BLaER1 (cell line): Measurements from ENCODE around the gene PARN.
"Not testable (repeated sequence)": the region's sequence is repeated elsewhere in the genome, so short reads cannot be mapped to it uniquely, and the experiment has no call there.

ENCODE experiments used
- H3K27ac ChIP-seq: shearing (Covaris generic); formaldehyde crosslinking; 2 replicates; pipeline ENCODE4 v1.8.1; 2022
- H3K27me3 ChIP-seq: shearing (Covaris generic); formaldehyde crosslinking; 2 replicates; pipeline ENCODE4 v1.8.1; 2022
- H3K36me3 ChIP-seq: shearing (Covaris generic); formaldehyde crosslinking; 2 replicates; pipeline ENCODE4 v1.8.1; 2022
- H3K4me1 ChIP-seq: shearing (Covaris generic); formaldehyde crosslinking; 2 replicates; pipeline ENCODE4 v1.8.1; 2022
- H3K4me2 ChIP-seq: shearing (Covaris generic); formaldehyde crosslinking; 2 replicates; pipeline ENCODE4 v1.8.1; 2022
- H3K4me3 ChIP-seq: shearing (Covaris generic); formaldehyde crosslinking; 2 replicates; pipeline ENCODE4 v1.8.1; 2022
- H3K9ac ChIP-seq: shearing (Covaris generic); formaldehyde crosslinking; 2 replicates; pipeline ENCODE4 v1.8.1; 2022
- H3K9me3 ChIP-seq: shearing (Covaris generic); formaldehyde crosslinking; 2 replicates; pipeline ENCODE4 v1.8.1; 2022
- H4K20me1 ChIP-seq: shearing (Covaris generic); formaldehyde crosslinking; 2 replicates; pipeline ENCODE4 v1.8.1; 2022
- Cebpa-rat ChIP-seq: shearing (Covaris generic); IDR thresholded peaks from 2 replicates; pipeline ENCODE4 v1.8.1; 2022

The PARN gene

GRCh38 chr16:14609716-14610115 lies 20.3 kb downstream of the PARN start:
- peaks cover 36% of the 10 kb centered on the region for H3K4me1 ChIP-seq
- no peaks in the 10 kb centered on the region for H4K20me1 ChIP-seq
- H3K27ac ChIP-seq, result no peak overlapping the region
- no peak overlapping the region for H3K9ac ChIP-seq
- H3K36me3 ChIP-seq, result peaks cover 89% of the 10 kb centered on the region
- H3K4me3 ChIP-seq, result no peak overlapping the region
- TF ChIP-seq Cebpa-rat, result no peak
- no peak overlapping the region for H3K4me2 ChIP-seq
- no peaks in the 10 kb centered on the region for H3K27me3 ChIP-seq
- no peaks in the 10 kb centered on the region for H3K9me3 ChIP-seq

- TF ChIP-seq Cebpa-rat, result no peak
- H4K20me1 ChIP-seq, result no peaks in the 10 kb centered on the region
- peaks cover 89% of the 10 kb centered on the region for H3K36me3 ChIP-seq
- no peaks in the 10 kb centered on the region for H3K9me3 ChIP-seq
- H3K27me3 ChIP-seq, result no peaks in the 10 kb centered on the region
- no peak overlapping the region for H3K27ac ChIP-seq
- H3K4me3 ChIP-seq, result no peak overlapping the region
- peak overlapping the region; percentile 36 for H3K4me2 ChIP-seq
- H3K4me1 ChIP-seq, result peaks cover 36% of the 10 kb centered on the region
- H3K9ac ChIP-seq, result no peak overlapping the region
Measured at GRCh38 chr16:14608604-14609003, 21.5 kb downstream of the PARN start.

- no peak for TF ChIP-seq Cebpa-rat
- Histone ChIP-seq H3K27ac (no peak overlapping the region), H3K4me2 (peak overlapping the region; percentile 36), H3K36me3 (peaks cover 89% of the 10 kb centered on the region), H3K9ac (no peak overlapping the region), H4K20me1 (no peaks in the 10 kb centered on the region), H3K4me3 (no peak overlapping the region), H3K27me3 (no peaks in the 10 kb centered on the region), H3K4me1 (peaks cover 36% of the 10 kb centered on the region), H3K9me3 (no peaks in the 10 kb centered on the region)
Measured at GRCh38 chr16:14608111-14608566, 21.9 kb downstream of the PARN start.

GRCh38 chr16:14606102-14606501 lies 24.0 kb downstream of the PARN start:
- peaks cover 36% of the 10 kb centered on the region for H3K4me1 ChIP-seq
- peaks cover 89% of the 10 kb centered on the region for H3K36me3 ChIP-seq
- peak overlapping the region; percentile 18; the same call in 1 of the 2 replicates for H3K9ac ChIP-seq
- no peaks in the 10 kb centered on the region for H4K20me1 ChIP-seq
- peak overlapping the region; percentile 69 for H3K27ac ChIP-seq
- H3K4me3 ChIP-seq, result no peak overlapping the region
- H3K27me3 ChIP-seq, result no peaks in the 10 kb centered on the region
- H3K9me3 ChIP-seq, result no peaks in the 10 kb centered on the region
- peak overlapping the region; percentile 74 for H3K4me2 ChIP-seq
- no peak for TF ChIP-seq Cebpa-rat

GRCh38 chr16:14602443-14602963 lies 27.6 kb downstream of the PARN start:
- Histone ChIP-seq H3K9me3 (no peaks in the 10 kb centered on the region), H4K20me1 (no peaks in the 10 kb centered on the region), H3K9ac (no peak overlapping the region), H3K4me3 (no peak overlapping the region), H3K4me1 (peaks cover 22% of the 10 kb centered on the region), H3K27ac (no peak overlapping the region), H3K4me2 (no peak overlapping the region), H3K27me3 (no peaks in the 10 kb centered on the region), H3K36me3 (peaks cover 92% of the 10 kb centered on the region)
- no peak for TF ChIP-seq Cebpa-rat

GRCh38 chr16:14600164-14600563 lies 29.9 kb downstream of the PARN start:
- no peak for TF ChIP-seq Cebpa-rat
- H3K27ac ChIP-seq, result no peak overlapping the region
- no peak overlapping the region for H3K4me2 ChIP-seq
- H3K36me3 ChIP-seq, result peaks cover 96% of the 10 kb centered on the region
- H4K20me1 ChIP-seq, result no peaks in the 10 kb centered on the region
- H3K27me3 ChIP-seq, result no peaks in the 10 kb centered on the region
- H3K9ac ChIP-seq, result no peak overlapping the region
- H3K4me1 ChIP-seq, result no peaks in the 10 kb centered on the region
- H3K9me3 ChIP-seq, result no peaks in the 10 kb centered on the region
- H3K4me3 ChIP-seq, result no peak overlapping the region

GRCh38 chr16:14586637-14587305 lies 43.3 kb downstream of the PARN start:
- H3K4me2 ChIP-seq, result no peak overlapping the region
- no peaks in the 10 kb centered on the region for H3K27me3 ChIP-seq
- no peaks in the 10 kb centered on the region for H4K20me1 ChIP-seq
- H3K4me3 ChIP-seq, result no peak overlapping the region
- peaks cover 98% of the 10 kb centered on the region for H3K36me3 ChIP-seq
- no peak overlapping the region for H3K9ac ChIP-seq
- H3K4me1 ChIP-seq, result no peaks in the 10 kb centered on the region
- TF ChIP-seq Cebpa-rat, result no peak
- H3K9me3 ChIP-seq, result no peaks in the 10 kb centered on the region
- no peak overlapping the region for H3K27ac ChIP-seq

- Histone ChIP-seq H3K36me3 (peaks cover 98% of the 10 kb centered on the region), H3K27me3 (no peaks in the 10 kb centered on the region), H3K4me2 (no peak overlapping the region), H3K4me1 (no peaks in the 10 kb centered on the region), H3K9ac (no peak overlapping the region), H3K27ac (no peak overlapping the region), H3K9me3 (no peaks in the 10 kb centered on the region), H3K4me3 (no peak overlapping the region), H4K20me1 (no peaks in the 10 kb centered on the region)
- no peak for TF ChIP-seq Cebpa-rat
Measured at GRCh38 chr16:14585287-14585686, 44.8 kb downstream of the PARN start.

- H3K4me2 ChIP-seq, H3K9me3 ChIP-seq, H3K4me3 ChIP-seq, H3K4me1 ChIP-seq, H3K27ac ChIP-seq, H3K9ac ChIP-seq, H3K27me3 ChIP-seq, H4K20me1 ChIP-seq: not testable (repeated sequence)
- peaks cover 95% of the 10 kb centered on the region for H3K36me3 ChIP-seq
Measured at GRCh38 chr16:14580926-14581325, 49.1 kb downstream of the PARN start.

GRCh38 chr16:14579266-14579665 lies 50.8 kb downstream of the PARN start:
- H3K4me2 ChIP-seq, result no peak overlapping the region
- H3K27ac ChIP-seq, result no peak overlapping the region
- H3K9me3 ChIP-seq, result peaks cover 17% of the 10 kb centered on the region
- no peaks in the 10 kb centered on the region for H3K4me1 ChIP-seq
- H3K27me3 ChIP-seq, result no peaks in the 10 kb centered on the region
- H3K36me3 ChIP-seq, result peaks cover 95% of the 10 kb centered on the region
- no peak for TF ChIP-seq Cebpa-rat
- no peaks in the 10 kb centered on the region for H4K20me1 ChIP-seq
- no peak overlapping the region for H3K9ac ChIP-seq
- no peak overlapping the region for H3K4me3 ChIP-seq
